ENCODE data around the gene PRR3.

DNA sequence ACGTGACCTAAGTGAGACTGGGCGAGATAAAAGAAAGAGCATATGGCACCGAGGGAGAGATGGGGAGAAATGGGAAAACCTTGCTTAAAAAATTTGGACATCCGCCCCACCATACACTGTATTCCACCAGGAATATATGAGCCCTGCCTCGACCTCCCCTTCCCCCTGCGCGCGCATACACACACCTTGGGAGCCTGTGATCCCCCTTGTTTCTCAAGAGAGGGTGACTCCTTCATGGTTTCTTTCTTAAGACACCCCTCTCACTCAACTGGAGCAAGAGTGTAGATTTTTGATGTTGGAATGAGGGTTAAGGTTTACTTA, 14.6 kb downstream of the PRR3 start:
- TF ChIP-seq, protein P1, sequence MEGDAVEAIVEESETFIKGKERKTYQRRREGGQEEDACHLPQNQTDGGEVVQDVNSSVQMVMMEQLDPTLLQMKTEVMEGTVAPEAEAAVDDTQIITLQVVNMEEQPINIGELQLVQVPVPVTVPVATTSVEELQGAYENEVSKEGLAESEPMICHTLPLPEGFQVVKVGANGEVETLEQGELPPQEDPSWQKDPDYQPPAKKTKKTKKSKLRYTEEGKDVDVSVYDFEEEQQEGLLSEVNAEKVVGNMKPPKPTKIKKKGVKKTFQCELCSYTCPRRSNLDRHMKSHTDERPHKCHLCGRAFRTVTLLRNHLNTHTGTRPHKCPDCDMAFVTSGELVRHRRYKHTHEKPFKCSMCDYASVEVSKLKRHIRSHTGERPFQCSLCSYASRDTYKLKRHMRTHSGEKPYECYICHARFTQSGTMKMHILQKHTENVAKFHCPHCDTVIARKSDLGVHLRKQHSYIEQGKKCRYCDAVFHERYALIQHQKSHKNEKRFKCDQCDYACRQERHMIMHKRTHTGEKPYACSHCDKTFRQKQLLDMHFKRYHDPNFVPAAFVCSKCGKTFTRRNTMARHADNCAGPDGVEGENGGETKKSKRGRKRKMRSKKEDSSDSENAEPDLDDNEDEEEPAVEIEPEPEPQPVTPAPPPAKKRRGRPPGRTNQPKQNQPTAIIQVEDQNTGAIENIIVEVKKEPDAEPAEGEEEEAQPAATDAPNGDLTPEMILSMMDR (IDR thresholded peaks at IDR 0.05): no peak
- no peak for TF ChIP-seq POLR2AphosphoS5 (IDR thresholded peaks at IDR 0.05; ENCODE audit: low read depth, low read length)
- TF ChIP-seq, protein P2, sequence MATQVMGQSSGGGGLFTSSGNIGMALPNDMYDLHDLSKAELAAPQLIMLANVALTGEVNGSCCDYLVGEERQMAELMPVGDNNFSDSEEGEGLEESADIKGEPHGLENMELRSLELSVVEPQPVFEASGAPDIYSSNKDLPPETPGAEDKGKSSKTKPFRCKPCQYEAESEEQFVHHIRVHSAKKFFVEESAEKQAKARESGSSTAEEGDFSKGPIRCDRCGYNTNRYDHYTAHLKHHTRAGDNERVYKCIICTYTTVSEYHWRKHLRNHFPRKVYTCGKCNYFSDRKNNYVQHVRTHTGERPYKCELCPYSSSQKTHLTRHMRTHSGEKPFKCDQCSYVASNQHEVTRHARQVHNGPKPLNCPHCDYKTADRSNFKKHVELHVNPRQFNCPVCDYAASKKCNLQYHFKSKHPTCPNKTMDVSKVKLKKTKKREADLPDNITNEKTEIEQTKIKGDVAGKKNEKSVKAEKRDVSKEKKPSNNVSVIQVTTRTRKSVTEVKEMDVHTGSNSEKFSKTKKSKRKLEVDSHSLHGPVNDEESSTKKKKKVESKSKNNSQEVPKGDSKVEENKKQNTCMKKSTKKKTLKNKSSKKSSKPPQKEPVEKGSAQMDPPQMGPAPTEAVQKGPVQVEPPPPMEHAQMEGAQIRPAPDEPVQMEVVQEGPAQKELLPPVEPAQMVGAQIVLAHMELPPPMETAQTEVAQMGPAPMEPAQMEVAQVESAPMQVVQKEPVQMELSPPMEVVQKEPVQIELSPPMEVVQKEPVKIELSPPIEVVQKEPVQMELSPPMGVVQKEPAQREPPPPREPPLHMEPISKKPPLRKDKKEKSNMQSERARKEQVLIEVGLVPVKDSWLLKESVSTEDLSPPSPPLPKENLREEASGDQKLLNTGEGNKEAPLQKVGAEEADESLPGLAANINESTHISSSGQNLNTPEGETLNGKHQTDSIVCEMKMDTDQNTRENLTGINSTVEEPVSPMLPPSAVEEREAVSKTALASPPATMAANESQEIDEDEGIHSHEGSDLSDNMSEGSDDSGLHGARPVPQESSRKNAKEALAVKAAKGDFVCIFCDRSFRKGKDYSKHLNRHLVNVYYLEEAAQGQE (IDR thresholded peaks at IDR 0.05; ENCODE audit: insufficient read depth in 1 of 2, low read depth in 2 of 2, low read length in 1 of 2): no peak
- TF ChIP-seq TCF7L2 (IDR thresholded peaks at IDR 0.05; ENCODE audit: low read depth, low read length): no peak
- TF ChIP-seq SIN3A (IDR thresholded peaks at IDR 0.05; ENCODE audit: borderline replicate concordance, insufficient read depth, low read depth, low read length): 0 out of 2 replicates have a peak, but pooled peaks have one; percentile 16

Measured in Panc1 (cell line).